Frontal cortex (tissue), 4 donors: ENCODE data around the gene NUMA1. TPM values are rescaled to one million over a fixed set of nuclear protein-coding genes. Genes with fewer than 3 reads are reported as not detected.
A peak's percentile ranks its signal among the peaks of the same experiment; 100 is the strongest.

ENCODE experiments used
- DNase-seq, 2 donors: peaks; one replicate each; pipeline ENCODE4 v3.0.0; 2012; ENCODE audit warnings: low spot score in 2 of 2
- FAIRE-seq: peaks from 2 replicates; lab custom pipeline; 2012; peaks lifted over from hg19 to GRCh38; lab: Jason Lieb, UNC
- total RNA-seq: library from RNA; depleted of rRNA; stranded (reverse); fragments of >200 nt; gene quantifications from one replicate; pipeline ENCODE4 v1.2.3, GENCODE V29; 2014
- donor health status: control.
- donor health status: control.
- donor health status: control.

Gene NUMA1
- total RNA-seq, 1 donor from 2014 or later: 110 TPM

DNA sequence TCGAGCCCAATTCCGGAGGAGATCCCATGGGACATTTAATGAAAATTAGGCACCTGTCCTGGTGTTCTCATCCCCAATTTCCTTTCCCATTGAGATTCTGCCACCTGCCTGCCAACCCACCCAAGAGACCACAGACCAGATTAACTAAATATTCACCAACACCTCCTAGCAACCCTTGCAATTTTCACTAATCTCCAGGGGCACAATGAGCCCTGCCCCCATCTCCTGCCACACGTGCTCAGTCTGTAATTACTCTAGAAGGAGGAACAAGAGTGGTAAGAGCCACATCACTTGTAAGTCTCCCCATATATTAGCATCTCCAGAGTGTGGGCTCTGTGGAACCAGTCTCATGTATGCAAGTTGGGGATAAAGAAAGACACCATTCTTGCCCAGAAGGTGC, 43.7 kb downstream of the NUMA1 start:
- FAIRE-seq (no peak), DNase-seq (no peak)

DNA sequence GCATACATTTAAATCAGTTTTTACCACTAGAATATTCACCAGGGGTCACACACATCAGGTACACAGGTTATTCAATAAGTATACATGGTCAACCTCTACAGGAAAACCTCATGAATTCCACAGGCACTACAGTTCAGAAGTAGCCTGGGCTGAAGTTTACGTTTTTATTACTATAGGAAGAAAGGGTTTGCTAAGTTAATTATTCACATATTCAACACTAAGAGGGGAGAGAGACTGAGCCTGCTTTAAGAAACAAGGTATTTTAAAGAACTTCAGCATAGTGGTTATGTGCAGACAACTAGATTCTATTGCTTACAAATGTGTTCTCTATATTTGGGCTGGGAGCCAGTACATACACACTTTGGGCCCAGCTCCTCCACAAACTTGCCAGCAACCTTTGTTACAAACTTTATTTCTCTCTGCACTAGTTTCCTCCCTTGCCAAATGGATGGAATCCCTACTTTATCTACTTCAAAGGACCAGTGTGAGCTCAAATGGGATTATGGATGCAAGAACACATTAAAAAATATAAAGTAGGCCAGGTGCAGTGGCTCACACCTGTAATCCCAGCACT, 49.8 kb downstream of the NUMA1 start:
- no peak for DNase-seq
- FAIRE-seq: no peak

DNA sequence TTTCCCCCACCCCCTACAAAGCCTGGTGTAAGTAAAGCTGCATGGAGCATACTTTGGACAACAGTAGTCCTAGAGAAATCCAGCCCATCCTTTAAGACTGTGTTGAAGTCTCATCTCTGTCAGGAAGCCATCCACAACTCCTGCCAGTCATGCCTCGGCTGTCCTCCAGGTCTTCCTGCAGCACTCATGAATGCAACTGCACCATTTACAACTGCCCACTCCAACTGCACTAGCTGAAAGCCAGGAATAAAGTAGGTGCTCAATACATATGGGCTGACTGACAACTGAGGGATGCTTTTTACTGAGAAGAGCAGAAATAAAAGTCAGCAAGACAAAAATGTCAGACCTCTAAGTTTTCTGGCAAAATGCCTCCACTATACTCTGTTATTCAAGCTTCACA, 54.3 kb downstream of the NUMA1 start:
- FAIRE-seq (no peak), DNase-seq (no peak)

DNA sequence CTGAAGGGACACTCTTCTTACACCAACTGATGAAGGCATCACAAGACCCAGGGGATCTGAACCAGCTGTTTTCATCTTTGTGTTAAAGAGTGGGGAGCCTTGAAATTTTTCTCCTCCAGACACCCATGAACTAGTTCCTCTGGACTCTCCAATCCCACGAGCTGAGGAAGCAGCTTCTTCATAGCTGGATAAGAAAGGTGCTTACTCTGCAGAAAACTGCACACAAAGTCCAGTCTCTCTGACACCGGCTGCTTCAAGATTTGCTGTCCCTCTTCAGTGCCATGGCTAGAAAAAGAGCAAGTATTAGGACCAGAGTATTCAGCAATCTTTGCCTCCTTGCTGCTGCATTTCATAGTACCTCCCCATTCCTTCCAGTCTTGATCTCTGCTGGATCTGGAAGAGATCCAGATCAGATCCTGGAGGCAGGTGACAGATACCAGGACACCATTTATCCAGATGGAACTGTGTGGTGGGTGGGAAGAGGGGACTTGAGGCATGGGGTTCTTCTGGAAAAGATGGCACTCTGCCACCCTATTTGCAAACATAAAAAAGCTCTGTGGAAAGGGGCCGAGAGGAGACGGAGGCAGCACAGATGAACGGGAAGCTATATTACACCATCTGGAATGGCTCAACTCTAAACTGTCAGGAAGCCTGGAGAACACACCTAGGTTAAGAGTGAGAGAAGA, 56.1 kb downstream of the NUMA1 start:
- FAIRE-seq (no peak), DNase-seq (no peak)

DNA sequence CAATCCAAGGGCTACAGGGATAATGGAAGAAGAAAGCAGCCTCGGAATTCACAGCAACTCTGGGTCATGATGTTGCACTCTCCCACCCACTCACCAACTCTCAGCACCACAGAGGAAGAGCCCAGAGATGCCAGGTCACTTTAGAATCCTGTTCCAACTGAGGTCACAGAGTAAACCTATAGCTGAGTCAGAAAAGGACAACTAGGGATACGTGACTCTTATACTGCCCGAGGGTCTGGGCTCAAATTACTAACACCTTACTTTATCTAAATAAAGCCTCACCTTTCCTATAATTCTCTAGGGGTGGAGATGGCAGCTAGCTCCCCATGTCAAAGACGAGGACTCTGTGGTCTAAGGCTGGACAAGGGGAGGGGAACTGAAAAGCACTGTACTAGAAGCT, 57.0 kb downstream of the NUMA1 start:
- DNase-seq (no peak), FAIRE-seq (no peak)

DNA sequence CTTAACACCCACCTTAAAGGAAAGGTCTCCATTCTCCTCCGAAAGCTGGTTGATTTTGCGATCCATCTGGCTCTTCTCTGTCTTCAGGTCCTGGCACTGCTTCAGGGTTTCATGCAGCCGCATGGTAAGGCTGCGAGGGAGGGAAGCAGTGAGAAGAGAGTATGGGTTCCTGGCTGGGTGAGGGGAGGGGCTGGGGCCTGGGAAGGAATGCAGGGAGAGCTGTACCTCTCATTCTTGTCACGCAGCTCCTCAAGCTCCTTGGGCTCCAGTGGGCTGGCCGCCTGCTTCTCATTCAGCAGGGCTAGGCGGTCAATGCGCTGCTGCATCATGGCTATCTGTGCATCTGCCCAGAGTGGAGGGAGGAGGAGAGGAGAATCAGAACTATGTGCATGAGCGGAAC, 62.2 kb downstream of the NUMA1 start:
- FAIRE-seq (no peak), DNase-seq (no peak)

DNA sequence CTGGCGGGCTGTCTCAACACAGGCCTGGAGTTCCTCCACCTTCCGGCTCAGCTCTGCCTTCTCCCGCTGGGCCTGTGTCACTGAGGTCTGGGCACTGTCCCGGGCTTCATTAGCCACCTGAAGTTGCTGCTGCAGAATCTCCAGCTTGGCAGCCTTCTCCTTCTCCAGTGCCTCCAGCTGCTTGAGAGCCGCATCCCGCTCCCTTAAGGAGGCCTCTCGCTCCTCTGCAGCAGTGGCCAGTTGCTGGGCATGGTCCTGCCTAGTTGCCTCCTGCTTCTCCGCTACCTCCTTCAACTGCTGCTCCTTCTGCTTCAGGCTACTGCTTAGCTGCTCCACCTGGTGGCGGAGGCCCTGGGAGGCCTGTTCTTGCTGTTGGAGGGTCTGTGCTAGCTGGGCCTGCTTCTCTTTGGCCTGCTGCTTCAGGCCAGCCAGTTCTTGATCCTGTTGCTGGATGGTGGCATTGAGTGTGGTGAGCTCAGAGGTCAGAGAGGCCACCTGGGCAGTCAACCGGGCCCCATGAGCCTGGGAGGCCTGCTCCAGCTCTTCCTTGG, 64.8 kb downstream of the NUMA1 start:
- FAIRE-seq (no peak), DNase-seq (no peak)

DNA sequence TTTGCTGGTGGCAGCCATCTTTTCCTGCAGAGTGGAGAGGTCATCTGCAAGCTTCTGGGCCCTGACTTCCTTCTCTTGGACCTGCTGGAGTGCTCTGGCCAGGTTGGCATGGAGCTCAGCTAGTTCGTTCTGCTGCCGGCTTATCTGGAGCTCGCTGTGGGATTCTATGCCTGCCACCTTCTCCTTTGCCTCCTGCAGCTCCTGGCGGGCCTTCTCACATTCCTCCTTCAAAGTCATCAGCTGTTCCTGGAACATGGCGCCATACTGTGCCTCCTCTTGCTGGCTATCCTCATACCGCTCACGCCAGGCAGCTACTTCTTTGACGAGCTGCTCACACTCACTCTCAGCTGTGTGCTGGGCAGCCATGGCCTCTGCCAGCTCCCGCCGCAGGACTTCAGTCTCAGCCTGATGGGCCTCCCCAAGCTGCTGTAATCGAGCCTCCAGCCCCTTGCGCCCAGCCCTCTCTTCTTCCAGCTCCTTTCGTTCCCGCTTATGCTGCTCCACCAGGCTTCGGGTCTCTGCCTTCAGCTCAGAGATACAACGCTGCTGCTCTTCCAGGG, 65.5 kb downstream of the NUMA1 start:
- FAIRE-seq (no peak), DNase-seq (no peak)

DNA sequence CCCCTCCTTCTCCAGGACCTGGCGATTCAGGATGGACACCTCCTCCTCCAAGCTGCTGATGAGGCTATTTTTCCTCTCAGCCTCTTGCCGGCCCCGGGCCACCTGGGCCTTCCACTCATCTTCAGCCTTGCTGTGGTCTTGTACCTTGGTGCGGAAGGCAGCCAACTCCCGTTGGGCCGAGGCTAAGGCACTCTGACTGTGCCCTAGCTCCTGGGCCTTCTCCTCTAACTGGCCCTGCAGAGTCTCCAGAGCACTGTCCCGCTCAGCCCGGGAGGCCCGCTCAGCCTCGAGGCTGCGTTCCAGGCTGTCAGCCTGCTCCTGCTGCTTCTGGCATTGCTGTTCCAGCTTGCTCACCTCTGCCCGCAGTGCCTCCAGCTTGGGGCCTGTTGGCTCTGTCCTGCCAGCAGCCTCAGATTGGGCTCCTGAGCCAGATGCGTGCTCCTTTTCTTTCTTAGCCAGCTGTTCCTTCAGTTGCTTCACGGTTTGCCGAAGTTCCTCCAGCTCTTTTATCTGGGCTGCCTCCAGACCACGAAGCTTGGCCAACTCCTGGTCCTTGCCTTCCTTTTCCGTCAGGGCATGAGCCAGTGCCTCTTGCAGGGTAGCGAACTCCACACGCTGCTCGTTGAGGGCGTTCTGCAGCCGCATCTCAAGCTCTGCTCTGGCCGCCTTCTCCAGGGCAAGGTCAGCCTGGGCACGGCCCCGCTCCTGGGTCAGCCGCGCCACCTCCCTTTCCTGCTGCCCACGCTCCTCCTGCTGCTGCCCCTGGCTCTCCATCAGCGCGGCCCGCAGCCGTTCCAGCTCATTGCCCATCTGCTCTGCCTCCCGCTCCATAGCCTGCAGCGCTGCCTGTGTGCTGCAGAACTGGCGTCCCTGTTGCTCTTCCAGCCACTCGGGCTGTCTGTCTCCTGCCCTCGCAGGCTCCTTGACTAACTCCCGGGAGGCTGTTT, 66.3 kb downstream of the NUMA1 start:
- no peak for DNase-seq
- FAIRE-seq: no peak

DNA sequence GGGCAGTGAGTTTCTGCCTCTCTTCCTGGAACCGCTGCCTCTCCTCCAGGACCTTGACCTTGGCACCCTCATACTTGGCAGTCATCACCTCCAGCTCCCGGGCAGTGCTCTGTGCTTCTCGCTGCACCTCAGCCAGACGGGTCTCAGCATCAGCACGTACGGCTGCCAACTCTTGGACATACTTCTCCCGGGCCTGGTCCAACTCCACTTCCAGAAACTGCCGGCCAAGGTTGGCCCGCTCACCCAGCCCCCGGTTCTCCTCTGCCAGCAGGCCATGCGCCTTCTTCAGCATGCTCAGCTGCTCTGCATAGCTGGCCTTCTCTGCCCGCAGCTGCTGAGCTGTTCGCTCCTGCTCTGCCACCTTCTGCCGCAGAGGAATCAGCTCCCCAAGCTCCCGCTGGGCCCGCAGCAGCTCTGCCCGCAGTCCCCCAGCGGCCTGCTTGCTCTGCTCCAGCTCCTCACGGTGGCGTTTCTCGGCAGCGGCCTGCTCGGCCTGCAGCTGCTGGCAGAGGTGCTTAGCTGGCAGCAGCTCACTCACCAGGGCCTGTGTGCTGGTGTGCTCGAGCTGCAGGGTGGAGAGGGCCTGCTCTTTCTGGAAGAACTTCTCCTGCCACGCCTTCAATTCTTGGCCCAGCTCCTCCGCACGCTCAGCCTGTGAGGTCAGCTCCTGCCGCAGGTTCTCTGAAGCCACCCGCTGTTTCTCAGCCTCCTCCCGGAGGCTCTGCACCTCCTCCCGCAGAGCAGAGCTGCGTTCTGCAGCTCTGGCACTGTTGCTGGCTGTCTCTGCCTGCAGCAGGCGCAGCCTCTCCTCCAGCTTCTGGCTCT, 67.2 kb downstream of the NUMA1 start:
- DNase-seq (peak in 1 of 2 donors; percentile 48), FAIRE-seq (no peak)

DNA sequence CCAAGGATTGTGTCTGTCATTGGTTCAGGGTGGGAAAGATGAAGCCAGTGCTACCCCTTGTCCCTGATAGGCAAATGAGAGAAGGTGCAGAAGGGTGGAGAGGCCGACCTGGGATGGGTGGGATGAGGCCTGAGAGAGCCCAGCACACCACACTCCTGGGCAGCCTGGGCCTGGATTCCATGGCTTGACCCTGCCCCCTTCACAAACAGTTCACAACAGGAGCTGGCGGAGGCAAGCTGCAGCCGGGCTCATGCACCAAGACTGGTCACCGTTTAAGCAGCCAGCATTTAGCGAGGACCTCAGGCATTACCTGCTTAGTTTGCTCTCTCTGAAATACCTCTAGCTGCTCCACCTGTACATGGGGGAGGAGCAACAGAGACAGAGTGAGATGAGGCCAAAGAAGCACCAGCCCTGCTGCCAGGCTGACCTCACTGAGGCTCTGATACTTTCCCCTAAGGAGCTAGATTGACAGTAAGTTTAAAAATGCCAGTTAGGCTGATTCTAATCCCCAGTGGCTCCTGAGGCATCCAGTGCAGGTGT, 68.2 kb downstream of the NUMA1 start:
- FAIRE-seq (no peak), DNase-seq (no peak)

DNA sequence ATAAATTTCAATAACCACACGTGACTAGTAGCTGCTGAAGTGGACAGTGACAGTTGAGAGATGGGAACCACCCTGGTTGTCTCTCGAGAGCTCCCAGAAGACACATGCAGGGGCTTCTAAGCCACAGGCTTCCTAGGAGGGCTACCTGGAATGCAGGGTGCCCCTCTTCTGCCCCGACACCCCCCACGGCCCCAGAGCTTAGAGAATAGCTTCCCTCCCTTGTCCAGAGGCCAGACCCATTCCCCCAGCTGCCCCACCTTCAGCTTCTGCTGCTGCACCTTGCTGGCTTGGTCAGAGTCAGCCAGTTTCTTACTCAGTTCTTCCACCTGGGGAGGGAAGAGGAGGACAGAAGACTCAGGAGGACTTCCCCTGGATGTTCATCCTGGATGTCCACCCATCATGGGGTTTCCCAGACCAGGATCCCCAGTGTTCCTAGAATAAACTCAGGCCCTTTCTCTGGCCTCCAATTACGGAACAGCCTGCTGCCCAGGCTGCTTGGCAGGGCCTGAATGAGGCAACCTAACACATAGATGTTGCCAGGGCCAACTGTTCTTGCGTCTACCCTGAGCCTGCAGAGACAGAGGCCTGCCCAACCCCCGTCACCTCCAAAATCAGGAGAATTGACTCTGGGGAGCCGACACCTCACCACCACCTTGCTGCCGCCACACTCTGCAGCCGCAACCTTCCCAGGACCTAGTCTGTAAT, 69.7 kb downstream of the NUMA1 start:
- DNase-seq (no peak), FAIRE-seq (no peak)

DNA sequence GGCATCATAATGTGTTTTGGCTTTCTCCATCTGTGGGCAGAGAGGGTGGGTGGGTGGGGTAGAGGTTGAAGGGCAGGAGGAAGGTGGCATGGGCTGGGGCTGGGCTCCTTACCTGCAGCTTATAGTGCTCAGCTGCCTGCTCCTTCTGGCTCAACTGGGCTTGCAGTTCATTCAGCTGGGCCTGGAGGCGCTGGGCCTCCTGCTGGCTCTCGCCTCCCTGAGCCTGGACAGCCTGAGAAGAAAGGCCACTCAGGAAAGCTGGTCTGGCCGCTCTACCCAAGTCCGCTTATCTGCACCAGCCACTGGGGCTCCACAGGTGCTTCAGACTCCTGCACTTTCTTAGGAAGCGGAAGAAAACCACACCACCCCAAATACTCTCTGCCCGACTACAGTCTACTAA, 71.2 kb downstream of the NUMA1 start:
- FAIRE-seq: no peak
- DNase-seq: no peak

DNA sequence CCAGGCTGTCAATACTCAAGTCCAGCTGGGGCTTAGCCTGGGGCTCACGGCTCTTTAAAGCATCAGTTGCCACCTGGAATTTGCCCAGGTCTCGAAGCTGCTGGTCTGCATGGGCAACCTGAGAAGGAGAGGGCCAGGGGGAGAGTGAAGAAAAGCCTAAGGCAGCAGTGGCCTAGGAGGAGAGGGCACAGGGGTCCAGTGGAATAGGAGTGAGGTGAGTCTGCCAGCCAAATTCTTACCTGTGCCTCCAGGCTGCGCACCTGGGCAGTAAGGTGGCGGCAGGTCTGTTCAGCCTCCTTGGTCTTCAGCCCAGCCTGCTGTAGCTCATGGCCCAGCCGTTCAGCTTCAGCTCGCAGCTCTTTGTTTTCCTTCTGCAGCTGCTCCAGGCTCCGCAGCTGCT, 71.6 kb downstream of the NUMA1 start:
- FAIRE-seq: no peak
- no peak for DNase-seq

DNA sequence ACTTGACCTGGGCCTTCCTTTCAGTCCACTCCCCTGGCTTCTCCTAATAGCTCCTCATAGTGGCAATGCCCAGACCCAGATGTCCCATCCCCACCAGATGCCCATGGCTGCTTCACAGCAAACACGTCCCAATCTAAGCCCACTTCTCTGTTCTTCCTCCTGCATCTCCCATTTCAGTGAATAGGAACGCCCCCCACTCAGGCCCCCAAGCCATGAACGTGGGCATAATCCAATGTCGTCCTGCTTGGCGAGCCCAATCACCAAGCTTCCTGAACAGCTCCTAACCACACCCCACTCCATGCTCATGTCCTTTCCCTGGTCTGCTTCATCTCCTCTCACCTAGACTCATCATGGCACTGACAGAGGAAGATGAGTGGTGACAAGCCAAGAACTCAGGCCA, 72.8 kb downstream of the NUMA1 start:
- DNase-seq: no peak
- FAIRE-seq: no peak

DNA sequence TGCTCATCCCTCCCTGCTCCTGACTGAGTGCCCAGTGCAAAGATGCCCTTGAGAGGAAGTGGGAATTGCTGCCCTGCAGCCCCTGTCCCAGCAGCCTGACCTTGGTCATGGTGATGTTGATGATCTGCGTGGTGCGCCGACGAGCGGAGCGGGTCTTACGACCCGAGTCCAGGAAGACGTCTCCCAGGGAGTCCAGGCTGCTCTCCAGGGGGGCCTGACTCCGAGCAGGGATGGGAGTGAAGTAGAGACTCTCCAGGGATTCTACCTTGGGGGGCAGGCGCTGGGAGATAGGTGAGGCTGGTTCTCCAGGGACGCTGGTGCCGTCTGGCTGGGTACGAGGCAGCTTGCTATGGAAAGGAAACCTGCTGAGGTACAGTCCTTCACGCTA, 73.3 kb downstream of the NUMA1 start:
- DNase-seq (no peak), FAIRE-seq (no peak)

DNA sequence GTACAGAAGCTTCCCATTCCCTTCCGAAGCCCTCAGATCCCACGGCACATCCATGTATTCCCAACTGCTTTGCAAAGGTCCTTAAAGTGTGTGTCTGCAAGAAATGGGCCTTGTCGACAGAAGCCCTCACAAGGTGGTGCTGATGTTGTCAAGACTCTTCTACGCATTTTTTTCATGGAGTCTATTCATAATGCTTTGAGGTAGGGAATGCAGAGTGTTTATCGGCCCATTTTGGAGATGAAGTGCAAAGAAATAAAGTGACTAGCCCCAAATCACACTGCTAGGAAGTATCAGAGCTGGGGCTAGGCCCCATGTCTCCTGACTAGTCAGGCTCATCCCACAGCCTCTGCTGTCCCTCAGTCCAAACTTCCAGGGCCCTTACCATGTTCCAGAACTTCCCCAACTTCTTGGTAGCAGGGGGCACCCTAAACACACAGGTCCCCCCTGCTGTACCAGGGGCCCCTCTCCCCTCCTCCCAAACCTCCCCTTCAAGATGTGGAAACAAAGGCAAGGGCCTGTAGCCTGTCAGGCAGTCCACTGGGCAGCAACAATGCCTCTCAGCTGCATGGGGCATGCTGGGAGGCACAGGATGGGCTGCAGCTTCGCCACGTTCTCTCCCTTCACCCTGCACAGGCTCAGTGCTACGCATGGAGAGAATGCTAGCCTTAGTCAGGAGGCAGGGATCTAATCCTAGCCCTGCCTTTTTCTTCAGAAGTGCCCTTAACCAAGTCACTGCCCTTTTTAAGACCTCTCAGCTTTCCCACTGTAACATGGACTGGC, 73.8 kb downstream of the NUMA1 start:
- DNase-seq (no peak), FAIRE-seq (no peak)
